Measurements from ENCODE around the gene FREM1. TPM values are rescaled to one million over a fixed set of nuclear protein-coding genes. Genes with fewer than 3 reads are reported as not detected.

FREM1 gene
- total and polyA plus RNA-seq, 2 of the 13 experiments (the other 11 are each of a cell fraction or from before 2014, with no cell fraction given), result 64.3 to 202 TPM

DNA sequence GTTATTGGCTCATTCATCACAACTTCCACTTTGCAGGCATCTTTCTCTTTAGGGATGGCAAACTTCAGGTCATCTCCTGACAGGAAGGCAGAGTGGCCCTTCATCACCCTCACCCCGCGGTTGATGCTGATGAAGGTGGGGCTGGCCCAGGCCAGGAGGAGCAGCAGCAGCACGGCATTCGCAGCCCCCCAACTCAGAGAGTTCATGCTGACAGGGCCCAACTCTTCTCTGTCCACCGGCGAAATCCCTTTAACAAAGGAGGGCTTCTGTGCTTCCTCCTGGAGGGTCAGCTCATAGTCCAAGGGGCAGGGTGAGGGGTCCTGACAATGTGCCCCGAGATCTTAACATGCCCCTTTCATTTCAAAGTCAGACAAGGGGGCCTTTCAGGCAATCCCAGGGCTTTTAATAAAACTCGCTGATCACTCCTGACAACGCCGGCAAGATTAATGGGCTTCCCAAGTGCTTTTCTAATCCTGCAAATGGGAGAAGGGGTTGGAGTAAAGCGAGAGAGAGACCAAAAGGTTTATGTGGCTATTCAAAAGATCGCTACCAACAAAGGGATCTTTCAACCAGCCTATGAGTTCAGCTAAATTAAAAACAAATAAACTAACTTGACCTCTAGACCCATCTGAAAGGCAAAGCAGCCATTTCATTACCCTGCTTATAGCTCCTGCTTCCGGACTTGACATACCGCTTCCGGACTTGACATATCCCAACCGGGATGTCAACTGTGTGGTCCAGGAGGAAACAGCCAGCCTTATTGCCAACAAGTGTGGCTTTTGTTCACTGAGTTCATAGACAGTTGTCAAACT is 41.2 kb downstream of the FREM1 start (continued):
- TF ChIP-seq SETDB1 (CRISPR knock-in tag; IDR thresholded peaks at IDR 0.05; ENCODE audit: borderline replicate concordance) (no peak), GATAD1 (CRISPR knock-in tag; IDR thresholded peaks at IDR 0.05) (peak; percentile 65), ZNF781 (CRISPR knock-in tag; IDR thresholded peaks at IDR 0.05; ENCODE audit: borderline replicate concordance, not compliant biosample characterization) (peak; percentile 47), ZNF232 (CRISPR knock-in tag; IDR thresholded peaks at IDR 0.05; ENCODE audit: borderline replicate concordance) (0 out of 2 replicates have a peak, but pooled peaks have one; percentile 39), IRF1 (CRISPR knock-in tag; IDR thresholded peaks at IDR 0.05; ENCODE audit: low read depth) (no peak), SALL1 (CRISPR knock-in tag; IDR thresholded peaks at IDR 0.05) (peak; percentile 90), GZF1 (CRISPR knock-in tag; IDR thresholded peaks at IDR 0.05) (0 out of 2 replicates have a peak, but pooled peaks have one; percentile 64), SRSF1 (optimal IDR thresholded peaks at IDR 0.05; ENCODE audit: low read depth, low read length) (no peak), TBP (CRISPR knock-in tag; IDR thresholded peaks at IDR 0.05) (no peak), RARA (CRISPR knock-in tag; IDR thresholded peaks at IDR 0.05) (peak; percentile 84), KLF6 (CRISPR knock-in tag; IDR thresholded peaks at IDR 0.05) (0 out of 2 replicates have a peak, but pooled peaks have one; percentile 34), NFYB (CRISPR knock-in tag; IDR thresholded peaks at IDR 0.05) (no peak), ZSCAN12 (CRISPR knock-in tag; IDR thresholded peaks at IDR 0.05) (no peak), ZHX2 (IDR thresholded peaks at IDR 0.05; ENCODE audit: low read depth) (no peak), ZHX2 (CRISPR knock-in tag; IDR thresholded peaks at IDR 0.05; ENCODE audit: borderline replicate concordance) (no peak), RFXANK (CRISPR knock-in tag; IDR thresholded peaks at IDR 0.05) (peak; percentile 66; the same call in 1 of the 2 replicates), PPARG (CRISPR knock-in tag; conservative IDR thresholded peaks at IDR 0.05) (peak; percentile 73)
- TF ChIP-seq, protein P1, sequence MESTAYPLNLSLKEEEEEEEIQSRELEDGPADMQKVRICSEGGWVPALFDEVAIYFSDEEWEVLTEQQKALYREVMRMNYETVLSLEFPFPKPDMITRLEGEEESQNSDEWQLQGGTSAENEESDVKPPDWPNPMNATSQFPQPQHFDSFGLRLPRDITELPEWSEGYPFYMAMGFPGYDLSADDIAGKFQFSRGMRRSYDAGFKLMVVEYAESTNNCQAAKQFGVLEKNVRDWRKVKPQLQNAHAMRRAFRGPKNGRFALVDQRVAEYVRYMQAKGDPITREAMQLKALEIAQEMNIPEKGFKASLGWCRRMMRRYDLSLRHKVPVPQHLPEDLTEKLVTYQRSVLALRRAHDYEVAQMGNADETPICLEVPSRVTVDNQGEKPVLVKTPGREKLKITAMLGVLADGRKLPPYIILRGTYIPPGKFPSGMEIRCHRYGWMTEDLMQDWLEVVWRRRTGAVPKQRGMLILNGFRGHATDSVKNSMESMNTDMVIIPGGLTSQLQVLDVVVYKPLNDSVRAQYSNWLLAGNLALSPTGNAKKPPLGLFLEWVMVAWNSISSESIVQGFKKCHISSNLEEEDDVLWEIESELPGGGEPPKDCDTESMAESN (CRISPR knock-in tag; conservative IDR thresholded peaks at IDR 0.05), result no peak
